SK-N-SH (cell line): ENCODE results near the gene PNRC2. TPM values are rescaled to one million over a fixed set of nuclear protein-coding genes. Genes with fewer than 3 reads are reported as not detected.
A peak's percentile ranks its signal among the peaks of the same experiment; 100 is the strongest.

ENCODE experiments used
- CTCF ChIA-PET: fragments of 300-600, 350-600 bp; formaldehyde crosslinking; extraction: SDS; loops from one replicate; lab custom pipeline; 2021; lab: Yijun Ruan, JAX
- POLR2A ChIA-PET: fragments of 350-600 bp; sonication (Branson Sonifier 250); formaldehyde crosslinking; extraction: SDS; loops from one replicate; lab custom pipeline; 2020; ENCODE audit warnings: antibody characterized with exemption, inconsistent platforms; lab: Yijun Ruan, JAX
- DNase-seq: peaks from one replicate; pipeline ENCODE4 v3.0.0; 2012
- H2AFZ ChIP-seq: fragments of 200-600 bp; sonication (generic); 2 replicates; pipeline ENCODE4 v1.8.1; 2016; ENCODE audit warnings: antibody characterized with exemption, mild to moderate bottlenecking, low read depth
- H3F3A ChIP-seq: fragments of 200-600 bp; sonication (generic); replicated peaks from 2 replicates; pipeline ENCODE3; 2016; ENCODE audit warnings: antibody characterized with exemption, mild to moderate bottlenecking; ENCODE audit not compliant: insufficient read depth
- H3K27ac ChIP-seq, 2 experiments: fragments of 200-500 bp in 1 of 2; fragments of 200-600 bp in 1 of 2; sonication (Bioruptor generic) in 1 of 2; sonication (generic), shearing (Covaris generic) in 1 of 2; 2 replicates each; pipeline versions ENCODE4 v1.5.1 to v1.6.1; 2014 to 2016; ENCODE audit warnings: low read depth in 2 of 2, inconsistent platforms in 1 of 2, low read length in 1 of 2, mild to moderate bottlenecking in 1 of 2, mixed read lengths in 1 of 2
- H3K27me3 ChIP-seq: fragments of 200-600 bp; sonication (generic), shearing (Covaris generic); 2 replicates; pipeline ENCODE4 v1.6.1; 2016; ENCODE audit warnings: mixed run types; ENCODE audit not compliant: insufficient read depth
- H3K36me3 ChIP-seq, 2 experiments: fragments of 200-500 bp in 1 of 2; fragments of 200-600 bp in 1 of 2; sonication (Bioruptor generic) in 1 of 2; sonication (generic) in 1 of 2; replicated peaks in 1 of 2; 2 replicates each; pipeline versions ENCODE3 to v1.5.1; 2014 to 2016; ENCODE audit warnings: low read length in 1 of 2, mild to moderate bottlenecking in 1 of 2; ENCODE audit not compliant: insufficient read depth in 2 of 2, control insufficient read depth in 1 of 2
- H3K4me1 ChIP-seq, 2 experiments: fragments of 200-500 bp in 1 of 2; fragments of 200-600 bp in 1 of 2; sonication (Bioruptor generic) in 1 of 2; sonication (generic), shearing (Covaris generic) in 1 of 2; 2 replicates each; pipeline versions ENCODE4 v1.5.1 to v1.6.1; 2014 to 2016; ENCODE audit warnings: low read depth in 1 of 2, low read length in 1 of 2, mixed run types in 1 of 2; ENCODE audit not compliant: insufficient read depth in 2 of 2, control insufficient read depth in 1 of 2
- H3K4me2 ChIP-seq: fragments of 200-600 bp; sonication (generic), shearing (Covaris generic); 2 replicates; pipeline ENCODE4 v1.6.1; 2017; ENCODE audit warnings: mixed run types
- H3K4me3 ChIP-seq, 2 experiments: fragments of 200-500 bp in 1 of 2; fragments of 200-600 bp in 1 of 2; sonication (Bioruptor generic) in 1 of 2; sonication (generic), shearing (Covaris generic) in 1 of 2; 2 replicates each; pipeline versions ENCODE4 v1.5.1 to v1.8.1; 2014 to 2016; ENCODE audit warnings: low read depth in 2 of 2, inconsistent platforms in 1 of 2, low read length in 1 of 2, mild to moderate bottlenecking in 1 of 2, mixed read lengths in 1 of 2, moderate library complexity in 1 of 2
- H3K79me2 ChIP-seq: fragments of 200-600 bp; sonication (generic); 2 replicates; pipeline ENCODE4 v1.8.1; 2017; ENCODE audit warnings: mild to moderate bottlenecking; ENCODE audit not compliant: insufficient read depth
- H3K9ac ChIP-seq: fragments of 200-600 bp; sonication (generic); 2 replicates; pipeline ENCODE4 v1.6.1; 2017; ENCODE audit warnings: mixed run types
- H3K9me2 ChIP-seq: fragments of 200-600 bp; sonication (generic); 2 replicates; pipeline ENCODE4 v1.6.1; 2017; ENCODE audit warnings: mixed run types
- H3K9me3 ChIP-seq: fragments of 200-600 bp; sonication (generic); 2 replicates; pipeline ENCODE4 v1.6.1; 2017; ENCODE audit warnings: mixed run types, mild to moderate bottlenecking, moderate library complexity
- H4K20me1 ChIP-seq: fragments of 200-600 bp; sonication (generic); 2 replicates; pipeline ENCODE4 v1.6.1; 2017; ENCODE audit warnings: mild to moderate bottlenecking, mixed run types; ENCODE audit not compliant: insufficient read depth
- CHD2 ChIP-seq: fragments of 150-350 bp; IDR thresholded peaks from 2 replicates; pipeline ENCODE4 v1.6.1; 2018; ENCODE audit warnings: low read length; ENCODE audit not compliant: partially characterized antibody
- ELF1 ChIP-seq: IDR thresholded peaks from 2 replicates; pipeline ENCODE4 v1.4.0; 2012
- EP300 ChIP-seq, 2 experiments: IDR thresholded peaks; 2 replicates each; pipeline versions ENCODE4 v1.4.0 to v1.6.1; 2012; ENCODE audit warnings: borderline replicate concordance in 1 of 2, low read depth in 1 of 2, low read length in 1 of 2
- FOXJ3 ChIP-seq: sonication (generic); formaldehyde crosslinking; IDR thresholded peaks from 2 replicates; pipeline ENCODE4 v1.5.1; 2020; ENCODE audit warnings: mild to moderate bottlenecking, missing genetic modification reagents
- GABPA ChIP-seq: IDR thresholded peaks from 2 replicates; pipeline ENCODE4 v1.4.0; 2012; ENCODE audit warnings: low read depth, mild to moderate bottlenecking
- GATA2 ChIP-seq: sonication (generic); formaldehyde crosslinking; IDR thresholded peaks from 2 replicates; pipeline ENCODE4 v1.5.0; 2020; ENCODE audit warnings: mild to moderate bottlenecking, missing genetic modification reagents
- JUND ChIP-seq: IDR thresholded peaks from 2 replicates; pipeline ENCODE4 v1.4.0; 2012
- MXI1 ChIP-seq: IDR thresholded peaks from 2 replicates; pipeline ENCODE4 v1.6.1; 2012; ENCODE audit warnings: mild to moderate bottlenecking, low read depth, low read length, improper control_type of control experiment
- NFIC ChIP-seq: IDR thresholded peaks from 2 replicates; pipeline ENCODE4 v1.4.0; 2012; ENCODE audit warnings: borderline replicate concordance
- POLR2AphosphoS5 ChIP-seq: IDR thresholded peaks from 2 replicates; pipeline ENCODE4 v1.6.1; 2012; ENCODE audit warnings: low read depth, low read length
- RAD21 ChIP-seq: IDR thresholded peaks from 2 replicates; pipeline ENCODE4 v1.6.1; 2012; ENCODE audit warnings: mild to moderate bottlenecking, low read length
- RCOR1 ChIP-seq: fragments of 150-350 bp; IDR thresholded peaks from 2 replicates; pipeline ENCODE4 v1.6.1; 2017; ENCODE audit warnings: antibody characterized with exemption, low read length
- SMC3 ChIP-seq: IDR thresholded peaks from 2 replicates; pipeline ENCODE4 v1.6.1; 2012; ENCODE audit warnings: low read depth, low read length, improper control_type of control experiment
- TEAD4 ChIP-seq: IDR thresholded peaks from 2 replicates; pipeline ENCODE4 v1.4.0; 2012; ENCODE audit warnings: mild to moderate bottlenecking, borderline replicate concordance; ENCODE audit not compliant: insufficient read depth
- WGBS: methylation state at CpG from one replicate; pipeline ENCODE4 v1.1.6; 2017; ENCODE audit warnings: low lambda C conversion rate; 5-methylcytosine and 5-hydroxymethylcytosine counted together
- polyA plus RNA-seq, 3 experiments: library from polyadenylated mRNA; depleted of rRNA; stranded (reverse); fragments of >200 nt; gene quantifications; 2 replicates each; pipeline ENCODE4 v1.2.3, GENCODE V29; 2012
- TF ChIP-seq, protein P1 (sequence below): fragments of 150-350 bp; IDR thresholded peaks from 2 replicates; pipeline ENCODE4 v1.6.1; 2016; ENCODE audit warnings: mild to moderate bottlenecking, low read depth, low read length
- TF ChIP-seq, protein P2 (sequence below): IDR thresholded peaks from 2 replicates; pipeline ENCODE4 v1.4.0; 2012; ENCODE audit warnings: low read depth, borderline replicate concordance
- TF ChIP-seq, protein P3 (sequence below): fragments of 200-600 bp; sonication (generic); IDR thresholded peaks from 2 replicates; pipeline ENCODE4 v1.6.1; 2017; ENCODE audit warnings: antibody characterized with exemption, mild to moderate bottlenecking, moderate library complexity
- TF ChIP-seq, protein P4 (sequence below): IDR thresholded peaks from 2 replicates; pipeline ENCODE4 v1.6.1; 2012; ENCODE audit warnings: mild to moderate bottlenecking, low read depth, low read length, moderate library complexity

Gene PNRC2
- polyA plus RNA-seq, 1 of the 3 experiments (the other 2 are of a cell fraction): 43.8 TPM

DNA sequence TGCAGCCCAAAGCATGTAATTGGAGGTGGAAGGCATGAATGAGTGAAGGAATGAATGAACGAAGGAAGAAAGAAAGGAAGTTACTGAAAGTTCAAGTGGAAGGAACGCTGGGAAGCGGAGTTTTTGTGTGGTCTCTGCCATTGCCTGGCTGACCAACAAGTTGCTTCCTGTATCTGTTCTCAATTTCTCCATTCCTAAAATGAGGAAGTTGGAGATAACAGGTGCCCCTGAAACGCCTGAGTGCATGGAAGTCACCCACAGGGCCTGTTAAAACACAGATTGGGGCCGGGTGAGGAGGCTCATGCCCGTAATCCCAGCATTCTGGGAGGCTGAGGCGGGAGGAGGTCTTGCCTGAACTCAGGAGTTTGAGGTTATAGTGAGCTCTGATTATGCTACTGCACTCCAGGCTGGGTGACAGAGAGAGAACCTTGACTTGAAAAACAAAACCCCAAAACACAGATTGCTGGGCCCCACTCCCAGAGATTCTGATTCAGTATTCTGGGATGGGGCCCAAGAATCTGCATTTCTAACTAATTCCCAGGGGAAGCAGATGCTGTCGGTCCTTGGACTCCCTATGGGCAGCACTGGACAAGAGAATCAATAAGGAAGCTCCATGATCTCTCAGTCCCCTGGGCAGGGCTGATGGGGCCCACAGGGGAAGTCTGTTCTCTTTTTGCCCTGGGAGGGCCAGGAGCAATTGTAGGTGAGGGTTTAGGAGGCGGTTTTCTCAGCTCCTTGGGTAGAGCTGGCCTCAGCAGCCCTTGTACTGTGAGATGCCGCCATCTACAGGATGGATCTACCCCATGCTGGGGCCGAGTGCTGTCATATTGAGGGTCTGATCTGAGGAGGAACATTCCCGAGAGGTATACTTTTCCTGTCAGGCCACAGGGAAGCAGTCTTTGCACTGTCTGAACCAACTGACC is 43.2 kb upstream of the PNRC2 start:
- Histone ChIP-seq H4K20me1 (no peaks in the 10 kb centered on the region), H3F3A (no peaks in the 10 kb centered on the region), H3K79me2 (no peaks in the 10 kb centered on the region), H3K36me3 (no peaks in the 10 kb centered on the region), H3K4me2 (no peak overlapping the region), H3K4me1 (peaks cover 0 to 6% of the 10 kb centered on the region in 2 experiments; a peak in 1 of 4 replicates), H2AFZ (no peak overlapping the region), H3K27ac (no peak overlapping the region), H3K9me2 (no peaks in the 10 kb centered on the region), H3K9me3 (no peaks in the 10 kb centered on the region), H3K4me3 (no peak overlapping the region), H3K27me3 (no peaks in the 10 kb centered on the region), H3K9ac (no peak overlapping the region)
- DNase-seq: peak; percentile 85
- TF ChIP-seq MXI1: no peak
- TF ChIP-seq POLR2AphosphoS5: no peak
- no peak for TF ChIP-seq GABPA
- TF ChIP-seq, protein P1, sequence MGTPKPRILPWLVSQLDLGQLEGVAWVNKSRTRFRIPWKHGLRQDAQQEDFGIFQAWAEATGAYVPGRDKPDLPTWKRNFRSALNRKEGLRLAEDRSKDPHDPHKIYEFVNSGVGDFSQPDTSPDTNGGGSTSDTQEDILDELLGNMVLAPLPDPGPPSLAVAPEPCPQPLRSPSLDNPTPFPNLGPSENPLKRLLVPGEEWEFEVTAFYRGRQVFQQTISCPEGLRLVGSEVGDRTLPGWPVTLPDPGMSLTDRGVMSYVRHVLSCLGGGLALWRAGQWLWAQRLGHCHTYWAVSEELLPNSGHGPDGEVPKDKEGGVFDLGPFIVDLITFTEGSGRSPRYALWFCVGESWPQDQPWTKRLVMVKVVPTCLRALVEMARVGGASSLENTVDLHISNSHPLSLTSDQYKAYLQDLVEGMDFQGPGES: no peak
- TF ChIP-seq RCOR1: no peak
- TF ChIP-seq RAD21: peak; percentile 93
- TF ChIP-seq CHD2: no peak
- no peak for TF ChIP-seq ELF1
- TF ChIP-seq, protein P2, sequence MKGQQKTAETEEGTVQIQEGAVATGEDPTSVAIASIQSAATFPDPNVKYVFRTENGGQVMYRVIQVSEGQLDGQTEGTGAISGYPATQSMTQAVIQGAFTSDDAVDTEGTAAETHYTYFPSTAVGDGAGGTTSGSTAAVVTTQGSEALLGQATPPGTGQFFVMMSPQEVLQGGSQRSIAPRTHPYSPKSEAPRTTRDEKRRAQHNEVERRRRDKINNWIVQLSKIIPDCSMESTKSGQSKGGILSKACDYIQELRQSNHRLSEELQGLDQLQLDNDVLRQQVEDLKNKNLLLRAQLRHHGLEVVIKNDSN: no peak
- no peak for TF ChIP-seq FOXJ3 (CRISPR knock-in tag)
- no peak for TF ChIP-seq TEAD4
- no peak for TF ChIP-seq EP300 (IDR thresholded peaks at IDR 0.05; ENCODE audit: borderline replicate concordance in 1 of 2, low read depth in 1 of 2, low read length in 1 of 2)
- TF ChIP-seq NFIC: no peak
- TF ChIP-seq, protein P3, sequence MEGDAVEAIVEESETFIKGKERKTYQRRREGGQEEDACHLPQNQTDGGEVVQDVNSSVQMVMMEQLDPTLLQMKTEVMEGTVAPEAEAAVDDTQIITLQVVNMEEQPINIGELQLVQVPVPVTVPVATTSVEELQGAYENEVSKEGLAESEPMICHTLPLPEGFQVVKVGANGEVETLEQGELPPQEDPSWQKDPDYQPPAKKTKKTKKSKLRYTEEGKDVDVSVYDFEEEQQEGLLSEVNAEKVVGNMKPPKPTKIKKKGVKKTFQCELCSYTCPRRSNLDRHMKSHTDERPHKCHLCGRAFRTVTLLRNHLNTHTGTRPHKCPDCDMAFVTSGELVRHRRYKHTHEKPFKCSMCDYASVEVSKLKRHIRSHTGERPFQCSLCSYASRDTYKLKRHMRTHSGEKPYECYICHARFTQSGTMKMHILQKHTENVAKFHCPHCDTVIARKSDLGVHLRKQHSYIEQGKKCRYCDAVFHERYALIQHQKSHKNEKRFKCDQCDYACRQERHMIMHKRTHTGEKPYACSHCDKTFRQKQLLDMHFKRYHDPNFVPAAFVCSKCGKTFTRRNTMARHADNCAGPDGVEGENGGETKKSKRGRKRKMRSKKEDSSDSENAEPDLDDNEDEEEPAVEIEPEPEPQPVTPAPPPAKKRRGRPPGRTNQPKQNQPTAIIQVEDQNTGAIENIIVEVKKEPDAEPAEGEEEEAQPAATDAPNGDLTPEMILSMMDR: peak; percentile 62
- peak; percentile 71 for TF ChIP-seq SMC3
- TF ChIP-seq, protein P4, sequence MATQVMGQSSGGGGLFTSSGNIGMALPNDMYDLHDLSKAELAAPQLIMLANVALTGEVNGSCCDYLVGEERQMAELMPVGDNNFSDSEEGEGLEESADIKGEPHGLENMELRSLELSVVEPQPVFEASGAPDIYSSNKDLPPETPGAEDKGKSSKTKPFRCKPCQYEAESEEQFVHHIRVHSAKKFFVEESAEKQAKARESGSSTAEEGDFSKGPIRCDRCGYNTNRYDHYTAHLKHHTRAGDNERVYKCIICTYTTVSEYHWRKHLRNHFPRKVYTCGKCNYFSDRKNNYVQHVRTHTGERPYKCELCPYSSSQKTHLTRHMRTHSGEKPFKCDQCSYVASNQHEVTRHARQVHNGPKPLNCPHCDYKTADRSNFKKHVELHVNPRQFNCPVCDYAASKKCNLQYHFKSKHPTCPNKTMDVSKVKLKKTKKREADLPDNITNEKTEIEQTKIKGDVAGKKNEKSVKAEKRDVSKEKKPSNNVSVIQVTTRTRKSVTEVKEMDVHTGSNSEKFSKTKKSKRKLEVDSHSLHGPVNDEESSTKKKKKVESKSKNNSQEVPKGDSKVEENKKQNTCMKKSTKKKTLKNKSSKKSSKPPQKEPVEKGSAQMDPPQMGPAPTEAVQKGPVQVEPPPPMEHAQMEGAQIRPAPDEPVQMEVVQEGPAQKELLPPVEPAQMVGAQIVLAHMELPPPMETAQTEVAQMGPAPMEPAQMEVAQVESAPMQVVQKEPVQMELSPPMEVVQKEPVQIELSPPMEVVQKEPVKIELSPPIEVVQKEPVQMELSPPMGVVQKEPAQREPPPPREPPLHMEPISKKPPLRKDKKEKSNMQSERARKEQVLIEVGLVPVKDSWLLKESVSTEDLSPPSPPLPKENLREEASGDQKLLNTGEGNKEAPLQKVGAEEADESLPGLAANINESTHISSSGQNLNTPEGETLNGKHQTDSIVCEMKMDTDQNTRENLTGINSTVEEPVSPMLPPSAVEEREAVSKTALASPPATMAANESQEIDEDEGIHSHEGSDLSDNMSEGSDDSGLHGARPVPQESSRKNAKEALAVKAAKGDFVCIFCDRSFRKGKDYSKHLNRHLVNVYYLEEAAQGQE: no peak
- no peak for TF ChIP-seq JUND
- no peak for TF ChIP-seq GATA2 (CRISPR knock-in tag)
- ChIA-PET CTCF (interaction anchor here (0.6 to 2.6 kb wide), 50 partner anchors 8 to 419 kb away, joined by 3 to 41 read pairs (median 6); partner anchors contain the start of genes ELOA, GALE, HMGCL and LYPLA2), POLR2A (interaction anchor here (1.0 to 1.5 kb wide), 5 partner anchors 92 to 358 kb away, joined by 3 to 7 read pairs (median 4); partner anchors contain the start of genes GALE, HMGCL and PITHD1)
- 67% methylated on average over 10 of the region's 12 CpGs for WGBS
